Tibial artery (tissue), 4 donors: ENCODE data around the gene CWH43.
A peak's percentile ranks its signal among the peaks of the same experiment; 100 is the strongest.

Source experiments
- DNase-seq, 2 donors: peaks; one replicate each; pipeline ENCODE4 v3.0.0-alpha.2; 2019
- H3K27ac ChIP-seq, 2 donors: fragments of 200-600 bp; sonication (generic) in 1 of 2; 1 replicate in 1 of 2; 2 replicates in 1 of 2; pipeline ENCODE4 v1.5.1; 2018 to 2019; ENCODE audit warnings: mild to moderate bottlenecking in 1 of 2
- H3K27me3 ChIP-seq, 2 donors: fragments of 200-600 bp; sonication (generic) in 1 of 2; one replicate each; pipeline versions ENCODE4 v1.5.1 to v1.6.0; 2016 to 2019
- H3K36me3 ChIP-seq, 3 donors: fragments of 200-600 bp; sonication (generic) in 2 of 3; one replicate each; pipeline ENCODE4 v1.5.1; 2016 to 2019; ENCODE audit warnings: mild to moderate bottlenecking in 2 of 3
- H3K4me1 ChIP-seq, 4 donors: fragments of 200-600 bp; sonication (generic) in 2 of 4; 1 replicate in 3 of 4; 2 replicates in 1 of 4; pipeline ENCODE4 v1.5.1; 2016 to 2019
- H3K4me3 ChIP-seq, 2 donors: fragments of 200-600 bp; sonication (generic) in 1 of 2; 1 replicate in 1 of 2; 2 replicates in 1 of 2; pipeline ENCODE4 v1.5.1; 2018 to 2019; ENCODE audit warnings: mild to moderate bottlenecking in 2 of 2
- H3K9me3 ChIP-seq, 3 donors: fragments of 200-600 bp; sonication (generic) in 1 of 3; one replicate each; pipeline ENCODE4 v1.5.1; 2016 to 2019
- CTCF ChIP-seq, 2 experiments: fragments of 200-600 bp in 1 of 2; fragments of 450-650 bp in 1 of 2; IDR thresholded peaks; one replicate each; pipeline ENCODE4 v1.5.1; 2017 to 2019; ENCODE audit warnings: antibody characterized with exemption in 2 of 2, mild to moderate bottlenecking in 1 of 2, moderate library complexity in 1 of 2
- intact Hi-C: fragments of 100-400 bp; cut with DNase I; formaldehyde crosslinking; loops from one replicate; pipeline ENCODE4 v1.15.0; 2023; ENCODE audit warnings: low total_unique reads

The CWH43 gene

DNA sequence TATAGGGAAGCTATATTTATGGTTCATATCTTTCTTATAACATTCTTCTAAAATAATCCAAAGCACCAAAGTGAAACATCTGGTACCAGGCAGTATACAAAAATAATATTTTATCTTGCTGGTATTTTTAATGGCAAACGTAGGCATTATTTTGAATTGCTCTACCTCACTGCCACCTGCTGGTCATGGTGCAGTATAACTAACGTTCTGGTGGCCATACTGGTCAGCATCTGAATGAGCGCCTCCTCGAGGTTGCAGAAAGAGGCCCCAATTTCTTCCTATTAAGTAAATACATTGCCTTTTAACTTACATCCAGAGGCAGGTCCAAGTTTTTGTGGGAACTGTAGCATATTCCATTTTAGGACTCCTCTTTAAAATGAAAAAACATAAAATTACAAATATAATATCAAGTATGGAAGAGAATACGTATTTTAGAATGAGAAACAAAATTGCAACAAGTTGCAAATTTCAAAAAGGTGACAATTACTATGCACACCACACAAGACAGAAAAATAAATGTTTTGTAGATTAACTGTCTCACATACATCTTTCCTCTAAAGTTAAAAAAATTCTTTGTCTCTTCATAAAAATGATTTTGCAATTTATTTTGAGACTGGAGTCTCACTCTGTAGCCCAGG, 22.9 kb upstream of the CWH43 start:
- intact Hi-C loops, result loop anchor here (5.0 to 10.0 kb wide), 2 partner anchors 188 to 386 kb away; no protein-coding TSS in a partner anchor
- Histone ChIP-seq H3K27me3 (no peaks in the 10 kb centered on the region), H3K9me3 (no peaks in the 10 kb centered on the region), H3K4me1 (no peaks in the 10 kb centered on the region), H3K4me3 (no peak overlapping the region), H3K36me3 (no peaks in the 10 kb centered on the region), H3K27ac (no peak overlapping the region)
- TF ChIP-seq CTCF (IDR thresholded peaks at IDR 0.05), result peak; percentile 92
- DNase-seq, result peak; percentile 59 to 76

DNA sequence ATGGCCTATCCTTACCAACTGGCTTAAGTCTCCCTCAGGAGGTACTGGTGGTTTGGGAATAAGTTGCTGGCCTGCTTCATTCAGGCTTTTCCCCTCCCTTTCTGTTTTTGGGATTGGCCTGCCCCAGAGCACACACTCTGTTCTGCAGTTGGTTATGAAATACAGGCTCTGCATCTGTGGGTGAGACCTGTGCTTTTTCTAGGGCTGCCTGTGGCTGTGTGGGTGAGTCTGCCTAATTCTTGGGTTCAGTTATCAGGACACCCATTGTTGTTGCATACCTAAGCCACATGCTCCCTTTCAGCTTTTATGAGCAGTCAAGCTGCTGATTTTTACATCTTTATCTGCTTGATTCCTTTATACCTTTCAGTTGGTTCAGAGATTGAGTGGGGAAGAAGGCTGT, 19.0 kb upstream of the CWH43 start:
- Histone ChIP-seq H3K27me3 (peaks cover 0 to 4% of the 10 kb centered on the region in 2 donors), H3K9me3 (no peaks in the 10 kb centered on the region), H3K36me3 (no peaks in the 10 kb centered on the region), H3K4me3 (no peak overlapping the region), H3K27ac (no peak overlapping the region), H3K4me1 (no peaks in the 10 kb centered on the region)
- no peak for DNase-seq
- TF ChIP-seq CTCF (IDR thresholded peaks at IDR 0.05), result no peak
- intact Hi-C loops, result loop anchor here (10.0 kb wide), 1 partner anchor 192 kb away; no protein-coding TSS in a partner anchor

DNA sequence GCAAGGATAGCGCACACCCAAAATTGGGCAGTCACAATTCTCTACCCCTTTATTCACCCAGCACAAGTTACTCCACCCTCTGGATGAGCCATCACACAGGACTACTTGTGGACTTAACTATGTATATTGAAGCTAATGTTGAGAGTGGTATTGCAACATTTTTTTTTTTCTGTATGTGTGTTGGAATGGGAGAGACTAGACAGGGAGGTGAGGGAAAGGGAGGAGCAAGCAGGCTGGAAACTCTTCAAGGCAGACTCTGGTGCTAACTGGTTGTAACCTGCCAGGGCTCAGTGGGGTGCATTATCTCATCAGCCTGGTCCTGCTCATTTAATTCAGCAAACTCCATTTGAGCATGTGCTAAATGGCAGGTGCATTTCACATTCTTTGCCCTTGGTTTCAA, 18.4 kb upstream of the CWH43 start:
- Histone ChIP-seq H3K36me3 (no peaks in the 10 kb centered on the region), H3K27me3 (peaks cover 0 to 4% of the 10 kb centered on the region in 2 donors), H3K4me1 (no peaks in the 10 kb centered on the region), H3K9me3 (no peaks in the 10 kb centered on the region), H3K27ac (no peak overlapping the region), H3K4me3 (no peak overlapping the region)
- TF ChIP-seq CTCF (IDR thresholded peaks at IDR 0.05), result no peak
- DNase-seq, result no peak
- intact Hi-C loops, result loop anchor here (10.0 kb wide), 1 partner anchor 193 kb away; no protein-coding TSS in a partner anchor

DNA sequence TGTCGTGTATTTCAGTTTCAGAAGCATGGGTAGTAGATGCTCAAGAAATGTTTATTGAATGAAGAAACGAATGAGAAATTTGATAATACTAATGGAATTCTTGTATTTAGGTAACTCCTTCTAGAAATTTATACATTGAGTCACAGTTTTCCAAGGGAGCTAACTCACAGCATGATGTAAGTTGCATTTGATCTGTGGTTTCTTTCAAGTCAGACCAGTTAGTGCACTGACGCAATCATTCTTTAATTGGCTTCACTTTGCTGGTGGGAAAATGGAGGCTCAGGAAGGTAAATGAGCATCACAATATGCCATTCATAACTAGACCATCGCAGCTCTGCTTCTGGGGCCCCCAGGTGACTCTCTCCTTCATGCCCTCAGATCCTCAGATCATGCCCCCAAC, 17.3 kb upstream of the CWH43 start:
- no peak for TF ChIP-seq CTCF (IDR thresholded peaks at IDR 0.05)
- H3K9me3 ChIP-seq, result no peaks in the 10 kb centered on the region
- H3K4me3 ChIP-seq, result no peak overlapping the region
- H3K36me3 ChIP-seq, result no peaks in the 10 kb centered on the region
- no peak for DNase-seq
- no peak overlapping the region for H3K27ac ChIP-seq
- no peaks in the 10 kb centered on the region for H3K4me1 ChIP-seq
- H3K27me3 ChIP-seq, result peaks cover 0 to 4% of the 10 kb centered on the region in 2 donors
- intact Hi-C loops, result loop anchor here (10.0 kb wide), 1 partner anchor 194 kb away; no protein-coding TSS in a partner anchor

GRCh38 chr4:48970471-48970921, 15.6 kb upstream of the CWH43 start:
- no peak for TF ChIP-seq CTCF (IDR thresholded peaks at IDR 0.05)
- H3K9me3 ChIP-seq, result no peaks in the 10 kb centered on the region
- H3K4me1 ChIP-seq, result no peaks in the 10 kb centered on the region
- peaks cover 0 to 8% of the 10 kb centered on the region in 2 donors for H3K27me3 ChIP-seq
- H3K36me3 ChIP-seq, result no peaks in the 10 kb centered on the region
- no peak overlapping the region for H3K4me3 ChIP-seq
- H3K27ac ChIP-seq, result no peak overlapping the region
- no peak for DNase-seq
- intact Hi-C loops, result no loop called here
